Mononuclear cell (primary cell): ENCODE data around the gene MON1A. TPM values are rescaled to one million over a fixed set of nuclear protein-coding genes. Genes with fewer than 3 reads are reported as not detected.
"Not testable (repeated sequence)": the region's sequence is repeated elsewhere in the genome, so short reads cannot be mapped to it uniquely, and the experiment has no call there.

ENCODE experiments used
- H3K27me3 ChIP-seq: 2 replicates; pipeline ENCODE4 v1.6.0; 2011; ENCODE audit warnings: low read length, control low read depth; ENCODE audit not compliant: insufficient read depth
- H3K4me1 ChIP-seq: 2 replicates; pipeline ENCODE4 v1.5.1; 2011; ENCODE audit warnings: mild to moderate bottlenecking, low read length, control low read depth; ENCODE audit not compliant: insufficient read depth
- H3K4me3 ChIP-seq: 2 replicates; pipeline ENCODE4 v1.5.1; 2011; ENCODE audit warnings: mild to moderate bottlenecking, low read length, moderate library complexity
- H3K9me3 ChIP-seq: 2 replicates; pipeline ENCODE4 v1.5.1; 2011; ENCODE audit warnings: low read depth, mild to moderate bottlenecking, control low read depth, low read length
- total RNA-seq: library from RNA; depleted of rRNA; stranded (reverse); fragments of >200 nt; gene quantifications from one replicate; pipeline ENCODE4 v1.2.3, GENCODE V29; 2012

MON1A gene
- total RNA-seq, 1 donor: 0.73 TPM

DNA sequence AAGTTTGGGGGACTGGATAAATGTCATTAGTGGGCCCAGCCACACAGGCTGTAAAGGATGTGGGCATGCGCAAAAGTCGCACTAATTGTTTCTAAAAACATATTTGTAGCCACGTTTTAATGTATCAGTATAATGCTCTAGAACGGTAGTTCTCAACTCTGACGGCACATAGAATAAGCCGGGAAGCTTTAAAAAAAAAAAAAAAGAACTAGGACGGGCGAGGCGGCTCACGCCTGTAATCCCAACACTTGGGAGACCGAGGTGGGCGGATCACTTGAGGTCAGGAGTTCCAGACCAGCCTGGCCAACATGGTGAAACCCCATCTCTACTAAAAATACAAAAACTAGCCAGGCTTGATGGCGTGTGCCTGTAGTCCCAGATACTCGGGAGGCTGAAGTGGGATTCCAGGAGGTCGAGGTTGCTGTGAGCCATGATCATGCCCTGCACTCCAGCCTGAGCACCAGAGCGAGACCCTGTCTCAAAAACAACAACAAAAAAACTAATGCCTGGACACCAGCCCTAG lies 618 bp upstream of the MON1A start:
- peak overlapping the region; percentile 82 for H3K4me3 ChIP-seq
- no peaks in the 10 kb centered on the region for H3K27me3 ChIP-seq
- peaks cover 21% of the 10 kb centered on the region for H3K4me1 ChIP-seq
- H3K9me3 ChIP-seq: no peaks in the 10 kb centered on the region

DNA sequence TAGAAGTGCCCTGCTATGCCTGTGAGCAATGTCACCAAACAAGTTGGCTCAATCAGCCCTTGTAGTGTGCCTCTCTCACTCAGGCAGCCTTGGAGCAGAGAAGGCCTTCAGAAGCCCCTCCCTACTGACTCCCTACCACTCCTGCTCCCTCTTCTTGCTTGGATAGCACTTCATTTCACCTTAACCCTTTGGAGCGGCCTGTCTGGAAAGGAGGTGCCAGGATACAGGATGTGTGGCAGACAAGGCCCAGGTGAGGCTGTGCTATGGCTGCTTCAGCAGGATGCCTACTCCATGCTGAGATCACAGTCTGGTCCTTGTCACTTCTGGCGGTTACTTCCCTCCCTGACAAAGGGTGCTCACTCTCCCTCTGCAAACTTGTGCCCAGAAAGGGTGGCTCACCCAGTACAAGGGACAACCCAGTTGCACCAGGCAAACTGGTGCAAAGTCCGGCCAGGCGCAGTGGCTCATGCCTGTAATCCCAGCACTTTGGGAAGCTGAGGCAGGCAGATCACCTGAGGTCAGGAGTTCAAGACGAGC lies 1.1 kb downstream of the MON1A start:
- no peaks in the 10 kb centered on the region for H3K27me3 ChIP-seq
- H3K4me3 ChIP-seq: no peak overlapping the region
- peaks cover 21% of the 10 kb centered on the region for H3K4me1 ChIP-seq
- no peaks in the 10 kb centered on the region for H3K9me3 ChIP-seq

DNA sequence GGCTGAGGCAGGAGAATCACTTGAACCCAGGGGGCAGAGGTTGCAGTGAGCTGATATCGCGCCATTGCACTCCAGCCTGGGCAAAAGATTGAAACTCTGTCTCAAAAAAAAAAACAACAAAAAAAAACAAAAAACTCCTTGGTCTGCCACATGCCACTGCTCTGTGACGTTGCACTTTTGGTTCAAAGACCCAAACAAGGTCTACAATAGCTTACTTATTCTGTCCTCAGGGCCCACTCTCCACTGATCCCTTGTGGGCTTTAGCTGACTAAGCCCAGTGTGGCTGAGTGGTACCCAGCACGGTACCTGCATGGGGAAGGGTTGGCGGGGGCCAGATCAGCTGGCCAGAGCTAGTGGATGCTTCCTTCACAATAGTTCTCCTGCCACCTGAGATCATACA lies 1.8 kb downstream of the MON1A start:
- Histone ChIP-seq H3K9me3 (no peaks in the 10 kb centered on the region), H3K4me1 (peaks cover 21% of the 10 kb centered on the region), H3K4me3 (no peak overlapping the region), H3K27me3 (no peaks in the 10 kb centered on the region)

DNA sequence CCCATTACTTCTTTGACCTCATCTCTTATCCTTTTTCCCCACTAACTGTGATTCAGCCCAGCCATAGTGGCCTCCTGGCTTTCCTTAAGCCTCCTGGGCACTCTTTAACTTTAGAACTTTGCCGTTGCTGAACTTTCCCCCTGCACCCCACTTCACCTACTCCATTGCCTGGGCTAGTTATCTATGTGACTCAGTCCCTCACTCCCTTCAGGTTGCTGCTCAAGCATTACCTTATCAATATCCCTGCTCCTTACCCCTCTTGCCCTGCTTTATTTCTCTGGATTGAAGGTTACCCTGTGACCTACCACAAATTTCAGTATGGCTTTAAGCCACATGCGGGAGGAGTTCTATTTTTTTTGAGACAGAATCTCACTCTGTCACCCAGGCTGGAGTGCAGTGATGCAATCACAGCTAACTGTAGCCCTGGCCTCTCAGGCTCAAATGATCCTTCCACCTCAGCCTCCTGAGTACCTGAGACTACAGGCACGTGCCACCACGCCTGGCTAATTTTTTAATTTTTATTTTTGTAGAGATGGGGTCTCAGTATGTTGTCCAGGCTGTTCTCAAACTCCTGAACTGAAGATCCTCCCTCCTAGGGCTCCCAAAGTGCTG lies 3.4 kb downstream of the MON1A start:
- Histone ChIP-seq H3K9me3 (no peaks in the 10 kb centered on the region), H3K4me3 (no peak overlapping the region), H3K4me1 (peaks cover 21% of the 10 kb centered on the region), H3K27me3 (no peaks in the 10 kb centered on the region)

DNA sequence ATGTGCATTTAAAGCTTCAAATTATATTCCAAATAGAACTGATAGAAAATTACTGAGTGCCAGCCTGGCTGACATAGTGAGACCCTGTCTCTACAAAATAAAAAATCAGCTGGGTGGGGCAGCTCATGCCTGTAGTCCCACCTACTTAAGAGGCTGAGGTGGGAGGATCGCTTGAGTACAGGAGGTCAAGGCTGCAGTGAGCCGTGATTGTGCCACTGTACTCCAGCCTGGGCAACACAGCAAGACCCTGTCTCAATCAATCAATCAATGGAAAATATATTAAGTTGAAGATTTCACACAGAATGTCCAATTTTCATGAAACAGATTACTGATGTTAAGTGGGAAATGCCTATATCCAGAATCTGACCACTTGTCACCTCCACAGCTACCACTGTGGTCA lies 4.1 kb downstream of the MON1A start:
- Histone ChIP-seq H3K27me3 (no peaks in the 10 kb centered on the region), H3K4me3 (no peak overlapping the region), H3K9me3 (no peaks in the 10 kb centered on the region), H3K4me1 (peaks cover 21% of the 10 kb centered on the region)

DNA sequence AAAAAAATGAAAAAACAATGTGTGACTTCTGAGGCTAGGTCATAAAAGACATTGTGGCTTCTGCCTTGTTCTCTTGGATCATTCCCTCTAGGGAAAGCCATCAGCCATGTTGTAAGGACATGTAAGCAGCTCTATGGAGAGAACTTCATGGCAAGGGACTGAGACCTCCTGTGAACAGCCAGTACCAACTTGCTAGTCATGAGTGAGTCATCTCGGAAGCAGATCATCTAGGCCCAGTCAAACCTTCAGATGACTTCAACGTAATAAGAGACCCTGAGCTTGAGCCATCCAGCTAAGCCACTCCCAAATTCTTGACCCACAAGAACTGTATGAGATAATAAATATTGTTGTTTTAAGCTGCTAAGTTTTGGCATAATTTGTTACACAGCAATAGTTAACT lies 4.9 kb downstream of the MON1A start:
- H3K27me3 ChIP-seq: no peaks in the 10 kb centered on the region
- H3K4me3 ChIP-seq: no peak overlapping the region
- H3K9me3 ChIP-seq: no peaks in the 10 kb centered on the region
- peaks cover 13% of the 10 kb centered on the region for H3K4me1 ChIP-seq

DNA sequence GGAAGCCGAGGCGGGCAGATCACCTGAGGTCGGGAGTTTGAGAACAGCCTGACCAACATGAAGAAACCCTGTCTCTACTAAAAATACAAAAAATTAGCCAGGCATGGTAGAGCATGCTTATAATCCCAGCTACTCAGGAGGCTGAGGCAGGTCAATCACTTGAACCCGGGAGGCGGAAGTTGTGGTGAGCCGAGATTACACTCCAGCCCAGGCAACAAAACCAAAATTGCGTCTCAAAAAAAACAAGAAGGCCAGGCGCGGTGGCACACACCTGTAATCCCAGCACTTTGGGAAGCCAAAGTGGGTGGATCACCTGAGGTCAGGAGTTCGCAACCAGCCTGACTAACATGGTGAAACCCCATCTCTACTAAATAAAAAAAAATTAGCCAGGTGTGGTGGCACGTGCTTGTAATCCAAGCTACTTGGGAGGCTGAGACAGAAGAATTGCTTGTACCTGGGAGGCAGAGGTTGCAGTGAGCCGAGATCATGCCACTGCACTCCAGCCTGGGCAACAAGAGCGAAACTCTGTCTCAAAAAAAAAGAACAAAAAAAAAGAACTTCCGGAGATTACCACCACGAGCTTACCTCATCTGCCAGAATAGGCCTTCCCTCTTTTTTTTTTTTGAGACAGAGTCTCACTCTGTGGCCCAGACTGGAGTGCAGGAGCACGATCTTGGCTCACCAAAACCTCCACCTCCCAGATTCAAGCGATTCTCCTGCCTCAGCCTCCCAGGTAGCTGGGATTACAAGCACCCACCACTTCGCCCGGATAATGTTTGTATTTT lies 11.6 kb downstream of the MON1A start:
- H3K4me3 ChIP-seq, H3K9me3 ChIP-seq, H3K27me3 ChIP-seq: not testable (repeated sequence)
- peaks cover 12% of the 10 kb centered on the region for H3K4me1 ChIP-seq

DNA sequence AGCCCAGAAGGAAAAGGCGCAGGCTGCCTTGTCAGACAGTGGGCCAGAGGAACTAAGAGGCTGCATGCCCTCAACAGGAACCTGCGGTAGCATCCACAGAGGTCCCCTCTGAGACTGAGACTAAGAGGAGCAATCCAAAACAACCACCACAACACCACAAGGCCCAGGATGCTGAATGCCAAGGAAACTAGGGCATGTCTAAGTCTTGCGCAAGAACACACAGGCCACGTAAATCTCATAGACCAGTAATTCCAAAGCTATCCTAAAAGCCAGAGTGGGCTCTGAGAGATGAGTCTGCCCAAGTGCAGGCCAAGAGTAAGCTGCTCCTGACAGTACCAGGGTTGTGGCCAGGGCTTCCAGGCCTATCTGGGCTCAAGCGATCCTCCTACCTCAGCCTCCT lies 12.9 kb downstream of the MON1A start:
- peaks cover 12% of the 10 kb centered on the region for H3K4me1 ChIP-seq
- H3K9me3 ChIP-seq: no peaks in the 10 kb centered on the region
- H3K27me3 ChIP-seq: no peaks in the 10 kb centered on the region
- no peak overlapping the region for H3K4me3 ChIP-seq

DNA sequence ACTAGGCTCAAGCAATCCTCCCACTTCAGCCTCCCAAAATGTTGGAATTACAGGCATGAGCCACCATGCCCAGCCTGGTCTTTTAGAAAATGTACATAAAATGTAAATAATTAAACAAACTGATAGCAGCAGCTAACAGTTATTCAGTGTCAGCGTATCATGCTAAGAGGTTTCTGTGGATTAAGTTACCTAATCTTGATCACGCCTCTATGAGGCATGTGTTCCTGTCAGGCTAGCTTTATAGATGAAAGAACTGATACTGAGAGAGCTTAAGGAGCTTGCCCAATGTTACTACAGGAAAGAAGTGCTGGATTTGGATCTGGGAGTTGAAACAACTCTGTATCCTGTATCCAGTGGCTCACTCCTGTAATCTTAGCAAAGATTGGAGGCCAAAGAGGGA lies 14.7 kb downstream of the MON1A start:
- Histone ChIP-seq H3K27me3 (no peaks in the 10 kb centered on the region), H3K9me3 (no peaks in the 10 kb centered on the region), H3K4me3 (no peak overlapping the region), H3K4me1 (peaks cover 12% of the 10 kb centered on the region)

DNA sequence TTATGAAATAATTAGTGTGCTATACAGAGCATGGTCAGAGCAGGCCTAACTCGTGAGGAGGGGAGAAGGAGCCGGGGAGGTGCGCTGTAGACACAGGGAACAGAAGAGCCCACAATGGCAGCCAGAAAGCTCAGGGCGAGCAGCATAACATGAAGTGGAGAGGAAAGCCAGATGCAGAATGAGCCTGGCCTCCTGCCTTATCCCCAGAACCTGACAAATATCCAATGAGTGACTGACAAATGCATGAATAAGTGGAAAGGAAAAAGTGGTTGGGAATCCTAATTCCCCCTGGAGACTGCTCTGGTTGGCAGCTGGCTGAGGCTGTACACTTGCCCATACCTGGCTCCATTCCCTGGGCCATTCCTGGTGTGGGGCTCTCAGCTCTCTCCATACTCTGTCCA lies 16.7 kb downstream of the MON1A start:
- Histone ChIP-seq H3K27me3 (no peaks in the 10 kb centered on the region), H3K4me1 (peaks cover 3% of the 10 kb centered on the region), H3K4me3 (no peak overlapping the region), H3K9me3 (no peaks in the 10 kb centered on the region)

DNA sequence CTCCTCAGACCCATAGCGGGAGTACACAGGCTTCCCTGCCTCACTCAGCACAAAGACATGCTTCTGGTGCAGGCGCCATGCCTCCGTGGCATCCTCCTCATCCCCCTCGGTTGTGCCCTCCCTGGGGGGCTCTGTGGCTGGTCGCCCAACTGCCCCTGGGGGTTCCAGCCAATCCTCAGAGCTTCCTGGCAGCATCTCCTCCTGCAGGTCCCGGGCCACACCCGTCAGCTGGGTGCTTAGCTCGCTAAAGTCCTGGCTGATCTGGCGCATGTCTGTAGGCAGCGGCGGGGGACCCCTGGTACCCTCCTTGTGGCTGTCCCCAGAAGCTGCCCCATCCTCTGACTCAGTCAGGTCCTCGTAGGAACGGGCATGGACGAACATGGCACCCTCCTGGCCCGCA lies 18.0 kb downstream of the MON1A start:
- no peaks in the 10 kb centered on the region for H3K9me3 ChIP-seq
- H3K27me3 ChIP-seq: no peaks in the 10 kb centered on the region
- H3K4me3 ChIP-seq: no peak overlapping the region
- H3K4me1 ChIP-seq: peaks cover 1% of the 10 kb centered on the region

DNA sequence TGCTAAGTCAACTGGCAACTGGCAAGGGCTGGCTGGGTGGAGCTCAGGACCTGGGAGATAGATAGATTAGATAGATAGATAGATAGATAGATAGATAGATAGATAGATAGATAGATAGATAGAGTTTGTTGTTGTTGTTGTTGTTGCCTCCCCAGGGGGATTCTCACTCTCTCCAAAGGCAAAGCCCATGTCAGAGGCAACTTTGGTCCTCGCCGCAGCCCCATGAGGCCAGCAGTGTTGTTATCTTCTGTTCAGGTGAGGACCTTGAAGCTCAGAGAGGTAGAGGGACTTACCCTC lies 18.5 kb downstream of the MON1A start:
- Histone ChIP-seq H3K27me3 (no peaks in the 10 kb centered on the region), H3K4me3 (no peak overlapping the region), H3K4me1 (peaks cover 7% of the 10 kb centered on the region), H3K9me3 (no peaks in the 10 kb centered on the region)

DNA sequence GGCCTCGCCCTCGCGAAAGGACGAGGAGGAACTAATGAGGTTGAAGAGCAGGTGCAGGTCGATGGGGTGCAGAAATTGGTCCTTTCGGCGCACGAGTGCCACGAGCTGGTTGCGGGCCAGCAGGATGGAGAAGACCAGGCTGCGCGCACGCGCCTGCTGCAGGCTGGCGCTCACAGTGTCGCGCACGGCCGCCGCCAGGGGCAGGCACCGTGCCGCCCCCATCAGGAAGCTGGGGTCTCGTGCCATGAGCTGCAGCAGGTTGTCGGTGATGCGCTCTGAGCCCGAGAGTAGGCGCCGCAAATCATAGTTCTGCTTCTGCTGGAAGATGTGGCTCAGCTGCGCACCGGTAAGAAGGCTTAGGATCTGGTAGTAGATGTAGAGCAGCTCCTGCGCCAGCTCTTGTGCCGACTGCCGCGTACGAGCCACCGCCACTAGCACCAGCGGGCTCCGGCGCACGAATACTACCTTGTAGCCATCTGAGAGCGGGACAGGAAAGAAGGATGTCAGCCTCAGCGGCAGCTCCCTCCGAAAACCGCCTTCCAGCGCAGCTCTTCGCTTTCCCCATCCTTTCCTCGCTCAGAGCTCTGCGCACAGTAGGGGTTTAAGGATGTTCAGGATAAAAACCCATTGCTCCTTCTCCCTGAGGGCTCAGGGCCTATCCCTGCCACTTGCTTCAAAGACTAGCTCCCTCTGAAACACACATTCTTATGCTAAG lies 19.0 kb downstream of the MON1A start:
- no peaks in the 10 kb centered on the region for H3K9me3 ChIP-seq
- no peaks in the 10 kb centered on the region for H3K27me3 ChIP-seq

DNA sequence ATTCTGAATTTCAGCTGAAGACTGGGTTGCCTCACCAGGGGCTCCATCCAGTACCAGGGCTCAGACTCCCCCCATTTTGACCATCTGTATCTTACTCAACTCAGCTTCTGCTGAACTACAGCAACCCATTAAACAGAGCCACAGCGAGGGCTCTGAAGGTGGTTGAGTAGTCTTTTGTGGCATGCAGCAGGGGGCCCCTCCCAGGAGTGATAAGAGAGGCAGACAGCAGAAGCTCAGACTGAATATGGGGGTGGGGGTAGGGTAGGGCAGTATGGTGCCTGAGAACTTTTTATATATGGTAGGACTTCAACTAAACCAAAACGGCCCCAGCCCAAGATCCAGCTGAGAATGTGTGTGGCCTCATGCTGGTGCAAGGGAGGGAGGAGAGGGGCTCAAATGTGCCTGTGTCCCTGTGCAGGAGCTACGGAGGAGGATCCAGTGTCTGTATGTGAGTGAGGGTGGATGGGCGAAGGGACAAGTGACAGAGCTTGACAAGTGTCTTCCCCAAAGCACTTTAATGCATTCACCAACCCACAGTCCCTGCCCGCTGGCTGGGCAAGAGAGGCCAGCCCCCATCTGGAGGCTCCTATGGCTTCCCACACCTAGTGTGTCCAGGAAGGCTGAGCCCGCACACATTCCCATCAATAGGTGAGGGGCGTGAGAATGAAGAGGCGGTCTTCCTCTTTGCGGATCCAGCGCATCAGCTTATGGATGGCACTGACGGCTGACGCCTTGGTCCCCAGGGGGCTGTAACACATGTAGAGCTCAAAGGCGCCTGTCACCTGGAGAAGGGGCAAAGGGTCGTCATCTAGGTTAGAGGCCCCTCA lies 21.0 kb downstream of the MON1A start:
- peaks cover 25% of the 10 kb centered on the region for H3K4me1 ChIP-seq
- no peaks in the 10 kb centered on the region for H3K27me3 ChIP-seq
- no peak overlapping the region for H3K4me3 ChIP-seq
- H3K9me3 ChIP-seq: no peaks in the 10 kb centered on the region

More for the DNA sequence above, 19.0 kb downstream of the MON1A start:
- peaks cover 12% of the 10 kb centered on the region for H3K4me1 ChIP-seq
- H3K4me3 ChIP-seq: no peak overlapping the region
